ENCODE results near the gene OR8D2. TPM values are rescaled to one million over a fixed set of nuclear protein-coding genes. Genes with fewer than 3 reads are reported as not detected.
"Not testable (repeated sequence)": the region's sequence is repeated elsewhere in the genome, so short reads cannot be mapped to it uniquely, and the experiment has no call there.

OR8D2 gene
- total RNA-seq, 1 experiment from 2014 or later, result not detected

GRCh38 chr11:124294687-124295086, 25.3 kb downstream of the OR8D2 start:
- no peak for DNase-seq (ENCODE audit: low spot score)

GRCh38 chr11:124285610-124286344, 34.2 kb downstream of the OR8D2 start:
- DNase-seq (ENCODE audit: low spot score), result no peak

- no peak for DNase-seq (ENCODE audit: low spot score)
Observed at GRCh38 chr11:124278261-124278660, 41.7 kb downstream of the OR8D2 start.

- DNase-seq (ENCODE audit: low spot score), result no peak
Observed at GRCh38 chr11:124277804-124278203, 42.2 kb downstream of the OR8D2 start.

- DNase-seq (ENCODE audit: low spot score), result no peak
Observed at GRCh38 chr11:124277207-124277606, 42.8 kb downstream of the OR8D2 start.

- no peak for DNase-seq (ENCODE audit: low spot score)
Observed at GRCh38 chr11:124276081-124276480, 43.9 kb downstream of the OR8D2 start.

- no peak for DNase-seq (ENCODE audit: low spot score)
Observed at GRCh38 chr11:124274000-124274399, 46.0 kb downstream of the OR8D2 start.

- not testable (repeated sequence) for DNase-seq (ENCODE audit: low spot score)
Observed at GRCh38 chr11:124270886-124271285, 49.1 kb downstream of the OR8D2 start.

Other genes starting within 250 kb of the OR8D2 start
- 0.18 and 0.81 TPM in 2 replicates for gene VWA5A, start 204.7 kb downstream of the OR8D2 start, total RNA-seq (2014; rRNA removed; shearing (Covaris generic))
- gene OR10D3, start 136.9 kb downstream of the OR8D2 start, total RNA-seq (2014; rRNA removed; shearing (Covaris generic)), result not detected in 2 replicates
- gene OR8G1, start 79.1 kb downstream of the OR8D2 start, total RNA-seq (2014; rRNA removed; shearing (Covaris generic)), result not detected in 2 replicates
- not detected in 2 replicates for gene OR8G5, start 63.8 kb downstream of the OR8D2 start, total RNA-seq (2014; rRNA removed; shearing (Covaris generic))
- gene OR8D1, start 6.2 kb downstream of the OR8D2 start, total RNA-seq (2014; rRNA removed; shearing (Covaris generic)), result not detected in 2 replicates
- gene OR8B2, start 64.3 kb upstream of the OR8D2 start, total RNA-seq (2014; rRNA removed; shearing (Covaris generic)), result not detected in 2 replicates
- gene OR8B3, start 78.8 kb upstream of the OR8D2 start, total RNA-seq (2014; rRNA removed; shearing (Covaris generic)), result not detected in 2 replicates
- gene OR8B4, start 104.7 kb upstream of the OR8D2 start, total RNA-seq (2014; rRNA removed; shearing (Covaris generic)), result not detected in 2 replicates
- gene OR8B8, start 125.5 kb upstream of the OR8D2 start, total RNA-seq (2014; rRNA removed; shearing (Covaris generic)), result not detected in 2 replicates
- gene OR8B12, start 223.5 kb upstream of the OR8D2 start, total RNA-seq (2014; rRNA removed; shearing (Covaris generic)), result not detected in 2 replicates
- not detected in 2 replicates for gene OR8A1, start 249.8 kb upstream of the OR8D2 start, total RNA-seq (2014; rRNA removed; shearing (Covaris generic))

All from HT-29 (cell line).